Measurements from ENCODE around the gene ING3. TPM values are rescaled to one million over a fixed set of nuclear protein-coding genes. Genes with fewer than 3 reads are reported as not detected.

ING3 gene
- total and polyA plus RNA-seq, 9 of the 15 experiments (the other 6 are each of a cell fraction or from before 2014, with no cell fraction given), result 22.8 to 233 (median 50.4) TPM

GRCh38 chr7:120964088-120964487 is 13.5 kb downstream of the ING3 start:
- TF ChIP-seq DEAF1 (CRISPR knock-in tag; IDR thresholded peaks at IDR 0.05) (no peak), NFE2 (IDR thresholded peaks at IDR 0.05; ENCODE audit: low read depth) (no peak), TEAD2 (tag; IDR thresholded peaks at IDR 0.05) (no peak), PHF20 (IDR thresholded peaks at IDR 0.05; ENCODE audit: partially characterized antibody) (no peak), HNRNPK (IDR thresholded peaks at IDR 0.05; ENCODE audit: low read depth, low read length, poor library complexity, severe bottlenecking) (no peak), GATAD2B (IDR thresholded peaks at IDR 0.05; ENCODE audit: borderline replicate concordance) (no peak), HDAC3 (IDR thresholded peaks at IDR 0.05; ENCODE audit: borderline replicate concordance, partially characterized antibody) (no peak), ZBED1 (IDR thresholded peaks at IDR 0.05) (no peak), THRAP3 (IDR thresholded peaks at IDR 0.05; ENCODE audit: borderline replicate concordance) (no peak), CHD4 (IDR thresholded peaks at IDR 0.05; ENCODE audit: insufficient read depth, insufficient replicate concordance, low read depth, low read length, poor library complexity, severe bottlenecking) (no peak), MEIS2 (IDR thresholded peaks at IDR 0.05; ENCODE audit: partially characterized antibody) (no peak), FOXO4 (CRISPR knock-in tag; IDR thresholded peaks at IDR 0.05) (no peak), SNRNP70 (optimal IDR thresholded peaks at IDR 0.05; ENCODE audit: low read depth, low read length) (no peak), CBFA2T3 (IDR thresholded peaks at IDR 0.05) (no peak)
- H4K20me1 ChIP-seq (replicated peaks; ENCODE audit: control insufficient read depth, insufficient read depth, low read length), result no peaks in the 10 kb centered on the region
- 100% methylated on average over 1 of the region's 1 CpG for WGBS (ENCODE audit: insufficient coverage, low coverage, missing lambda C conversion rate)
- H3K36me3 ChIP-seq (ENCODE audit: control insufficient read depth, insufficient read depth, low read length), result peaks cover 55% of the 10 kb centered on the region
- H3K4me2 ChIP-seq (ENCODE audit: insufficient read depth, low read length), result no peak overlapping the region
- ChIA-PET CTCF (ENCODE audit: low intra/inter-chr PET ratio) (no interaction called here), POLR2A (interaction anchor here (1.4 to 2.9 kb wide), 2 partner anchors 13 to 144 kb away, joined by 3 to 10 read pairs; partner anchors contain the start of gene ING3)
- DNase-seq (ENCODE audit: extremely low read depth in 1 of 4, low spot score in 3 of 4) (no peak), FAIRE-seq (no peak), ATAC-seq (no peak)
- no peak overlapping the region for H3K27ac ChIP-seq (ENCODE audit: extremely low read depth, low read depth, low read length)
- BruUV-seq (replicated peaks), result no TSS peak
- in situ Hi-C loops (cut with MboI), result no loop called here
- H3K9ac ChIP-seq (ENCODE audit: insufficient read depth in 1 of 2, low read depth in 2 of 2, low read length in 2 of 2), result no peak overlapping the region
- H3K9me3 ChIP-seq (replicated peaks; ENCODE audit: control insufficient read depth, insufficient read depth, low read depth, low read length), result no peaks in the 10 kb centered on the region
- peaks cover 10% of the 10 kb centered on the region for H3K79me2 ChIP-seq (ENCODE audit: control insufficient read depth, insufficient read depth, low read length)
- no peaks in the 10 kb centered on the region for H3K9me1 ChIP-seq (ENCODE audit: control insufficient read depth, insufficient read depth, low read length)
- H2AFZ ChIP-seq (ENCODE audit: low read depth, low read length), result no peak overlapping the region
- intact Hi-C loops (cut with micrococcal nuclease), result no loop called here
- H3K27me3 ChIP-seq (ENCODE audit: control insufficient read depth in 2 of 2, insufficient read depth in 2 of 2, low read length in 2 of 2), result no peaks in the 10 kb centered on the region
- H3K4me3 ChIP-seq, result no peak overlapping the region
- no peaks in the 10 kb centered on the region for H3K4me1 ChIP-seq (replicated peaks in 1 of 2; ENCODE audit: control insufficient read depth in 2 of 2, insufficient read depth in 2 of 2, low read length in 2 of 2)
